HCT116 (cell line): ENCODE results near the gene PDE4A. TPM values are rescaled to one million over a fixed set of nuclear protein-coding genes. Genes with fewer than 3 reads are reported as not detected.

Experiments
- ATAC-seq: fragments of 200-7000 bp; cut with Tn5 transposase; 2 replicates; pipeline ENCODE4 v1.9.1; 2020; ENCODE audit warnings: mild to moderate bottlenecking, moderate library complexity
- BruUV-seq: library from RNA; stranded (reverse); fragments of 400-500 nt; replicated peaks from 2 replicates; lab custom pipeline; 2021; lab: Mats Ljungman, UMichigan
- CTCF ChIA-PET: fragments of 300-600 bp; sonication (Branson Sonifier 250); formaldehyde crosslinking; loops from one replicate; lab custom pipeline; 2021; ENCODE audit warnings: antibody characterized with exemption; lab: Charles Lee
- POLR2A ChIA-PET: fragments of 300-600, 350-600 bp; sonication (Branson Sonifier 250); formaldehyde crosslinking; loops from one replicate; lab custom pipeline; 2021; ENCODE audit warnings: antibody characterized with exemption; lab: Charles Lee
- RAD21 ChIA-PET, 2 experiments: fragments of 300-600 bp; sonication (Branson Sonifier 250); formaldehyde crosslinking; loops; one replicate each; lab custom pipeline; 2023; ENCODE audit warnings: low total read pairs in 2 of 2; ENCODE audit not compliant: uncharacterized antibody in 2 of 2, unreplicated experiment in 2 of 2, low non-redundant PET in 1 of 2; lab: Charles Lee
- DNase-seq: peaks from one replicate; pipeline ENCODE4 v3.0.0-alpha.2; 2010; ENCODE audit warnings: low read depth, low spot score
- H2AFZ ChIP-seq: fragments of 200-600 bp; shearing (Covaris generic), sonication (generic); 2 replicates; pipeline ENCODE4 v1.6.1; 2017; ENCODE audit warnings: low read depth, mixed run types, mixed read lengths, antibody characterized with exemption, low read length; ENCODE audit not compliant: poor library complexity, severe bottlenecking
- H3K27ac ChIP-seq: 2 replicates; pipeline ENCODE4 v1.5.1; 2012; ENCODE audit warnings: low read depth, low read length
- H3K27me3 ChIP-seq: fragments of 200-600 bp; sonication (generic); 2 replicates; pipeline ENCODE4 v1.6.1; 2016; ENCODE audit warnings: mixed run types, low read length, mixed read lengths; ENCODE audit not compliant: insufficient read depth
- H3K36me3 ChIP-seq, 2 experiments: fragments of 200-500 bp in 1 of 2; fragments of 200-600 bp in 1 of 2; sonication (Bioruptor generic) in 1 of 2; sonication (generic) in 1 of 2; 2 replicates each; pipeline versions ENCODE4 v1.5.1 to v1.6.1; 2014 to 2016; ENCODE audit warnings: low read length in 2 of 2, inconsistent platforms in 1 of 2, mixed read lengths in 1 of 2, mixed run types in 1 of 2; ENCODE audit not compliant: insufficient read depth in 2 of 2, control insufficient read depth in 1 of 2
- H3K4me1 ChIP-seq, 2 experiments: fragments of 200-600 bp in 1 of 2; sonication (generic) in 1 of 2; 2 replicates each; pipeline versions ENCODE4 v1.5.1 to v1.6.1; 2012 to 2017; ENCODE audit warnings: low read length in 2 of 2, inconsistent platforms in 1 of 2, mild to moderate bottlenecking in 1 of 2, mixed read lengths in 1 of 2, mixed run types in 1 of 2, moderate library complexity in 1 of 2; ENCODE audit not compliant: insufficient read depth in 2 of 2, control insufficient read depth in 1 of 2
- H3K4me2 ChIP-seq: fragments of 200-600 bp; sonication (generic); 2 replicates; pipeline ENCODE4 v1.6.1; 2017; ENCODE audit warnings: mixed run types, low read length, mixed read lengths
- H3K4me3 ChIP-seq, 2 experiments: fragments of 200-600 bp in 1 of 2; sonication (generic) in 1 of 2; replicated peaks in 1 of 2; 2 replicates each; pipeline ENCODE4 v1.5.1; 2011 to 2016; ENCODE audit warnings: low read length in 2 of 2, control low read depth in 1 of 2, low read depth in 1 of 2, mild to moderate bottlenecking in 1 of 2, mixed read lengths in 1 of 2, mixed run types in 1 of 2
- H3K79me2 ChIP-seq: fragments of 200-600 bp; sonication (generic); 2 replicates; pipeline ENCODE4 v1.6.1; 2017; ENCODE audit warnings: mild to moderate bottlenecking, mixed run types, low read length, moderate library complexity, mixed read lengths; ENCODE audit not compliant: insufficient read depth
- H3K9ac ChIP-seq: fragments of 200-600 bp; sonication (generic); 2 replicates; pipeline ENCODE4 v1.6.1; 2016; ENCODE audit warnings: low read length, mixed read lengths
- H3K9me2 ChIP-seq: fragments of 200-600 bp; sonication (generic), shearing (Covaris generic); 2 replicates; pipeline ENCODE4 v1.6.1; 2017; ENCODE audit warnings: mixed run types, mild to moderate bottlenecking, moderate library complexity; ENCODE audit not compliant: insufficient read depth
- H3K9me3 ChIP-seq, 2 experiments: fragments of 200-500 bp in 1 of 2; fragments of 200-600 bp in 1 of 2; sonication (Bioruptor generic) in 1 of 2; sonication (generic) in 1 of 2; 2 replicates each; pipeline ENCODE4 v1.6.1; 2014 to 2017; ENCODE audit warnings: low read length in 2 of 2, mixed read lengths in 2 of 2, inconsistent platforms in 1 of 2, low read depth in 1 of 2, mild to moderate bottlenecking in 1 of 2, mixed run types in 1 of 2, moderate library complexity in 1 of 2; ENCODE audit not compliant: control insufficient read depth in 1 of 2, insufficient read depth in 1 of 2
- H4K20me1 ChIP-seq: fragments of 200-600 bp; sonication (generic), shearing (Covaris generic); 2 replicates; pipeline ENCODE4 v1.6.1; 2017; ENCODE audit warnings: mixed run types, mild to moderate bottlenecking, moderate library complexity; ENCODE audit not compliant: insufficient read depth
- CBX3 ChIP-seq: IDR thresholded peaks from 2 replicates; pipeline ENCODE4 v1.6.1; 2012; ENCODE audit warnings: low read depth
- ELF1 ChIP-seq: IDR thresholded peaks from 2 replicates; pipeline ENCODE4 v1.6.1; 2012; ENCODE audit warnings: low read depth, borderline replicate concordance
- EZH2 ChIP-seq: fragments of 200-600 bp; sonication (generic); IDR thresholded peaks from 2 replicates; pipeline ENCODE4 v1.6.1; 2017; ENCODE audit warnings: antibody characterized with exemption, mixed run types
- EZH2phosphoT487 ChIP-seq: fragments of 200-600 bp; IDR thresholded peaks from 2 replicates; pipeline ENCODE4 v1.6.1; 2018; ENCODE audit warnings: antibody characterized with exemption, borderline replicate concordance
- FOSL1 ChIP-seq: IDR thresholded peaks from 2 replicates; pipeline ENCODE4 v1.6.1; 2012; ENCODE audit warnings: low read depth
- JUND ChIP-seq: IDR thresholded peaks from 2 replicates; pipeline ENCODE4 v1.6.1; 2012
- MAX ChIP-seq: IDR thresholded peaks from 2 replicates; pipeline ENCODE4 v1.6.1; 2012
- POLR2A ChIP-seq: IDR thresholded peaks from 2 replicates; pipeline ENCODE4 v1.7.0; 2011; ENCODE audit warnings: borderline replicate concordance; ENCODE audit not compliant: insufficient read depth, insufficient read length; ENCODE audit errors: extremely low read depth
- POLR2AphosphoS5 ChIP-seq: IDR thresholded peaks from 2 replicates; pipeline ENCODE4 v1.6.1; 2011; ENCODE audit warnings: mild to moderate bottlenecking, low read depth, low read length, moderate library complexity
- RAD21 ChIP-seq: IDR thresholded peaks from 2 replicates; pipeline ENCODE4 v1.6.1; 2012; ENCODE audit warnings: low read depth, mild to moderate bottlenecking
- SIN3A ChIP-seq: IDR thresholded peaks from 2 replicates; pipeline ENCODE4 v1.6.1; 2012; ENCODE audit warnings: low read depth
- SP1 ChIP-seq: IDR thresholded peaks from 2 replicates; pipeline ENCODE4 v1.6.1; 2012; ENCODE audit warnings: low read depth
- TCF7L2 ChIP-seq: IDR thresholded peaks from 2 replicates; pipeline ENCODE4 v1.7.0; 2011; ENCODE audit warnings: borderline replicate concordance, inconsistent platforms; ENCODE audit not compliant: insufficient read depth, insufficient read length; ENCODE audit errors: extremely low read depth
- YY1 ChIP-seq: IDR thresholded peaks from 2 replicates; pipeline ENCODE4 v1.6.1; 2011; ENCODE audit warnings: low read length, low read depth, moderate library complexity, mild to moderate bottlenecking; ENCODE audit not compliant: insufficient replicate concordance; ENCODE audit errors: extremely low read depth
- intact Hi-C: fragments of 100-400 bp; cut with micrococcal nuclease; formaldehyde crosslinking; loops from 2 replicates; pipeline ENCODE4 v1.10.0; 2022
- total RNA-seq: library from RNA; stranded (reverse); gene quantifications from one replicate; pipeline ENCODE4 v1.2.1, GENCODE V29; 2021; ENCODE audit not compliant: unreplicated experiment
- TF ChIP-seq, protein P1 (sequence below): IDR thresholded peaks from 2 replicates; pipeline ENCODE4 v1.6.1; 2012
- TF ChIP-seq, protein P2 (sequence below): IDR thresholded peaks from 2 replicates; pipeline ENCODE4 v1.6.1; 2012; ENCODE audit warnings: low read depth

PDE4A gene
- total RNA-seq, 1 experiment from 2014 or later: 33.7 TPM

GRCh38 chr19:10516064-10516385 lies 95.7 kb downstream of the PDE4A start:
- ChIA-PET CTCF (interaction anchor here (1.0 kb wide), 1 partner anchor 36 kb away, joined by 4 read pairs; no protein-coding TSS in a partner anchor), POLR2A (no interaction called here), RAD21 (no interaction called here)
- no peak overlapping the region for H2AFZ ChIP-seq
- no peak for TF ChIP-seq POLR2AphosphoS5
- no peak for TF ChIP-seq YY1
- TF ChIP-seq EZH2: no peak
- TF ChIP-seq POLR2A: no peak
- no peak for TF ChIP-seq CBX3
- TF ChIP-seq, protein P1, sequence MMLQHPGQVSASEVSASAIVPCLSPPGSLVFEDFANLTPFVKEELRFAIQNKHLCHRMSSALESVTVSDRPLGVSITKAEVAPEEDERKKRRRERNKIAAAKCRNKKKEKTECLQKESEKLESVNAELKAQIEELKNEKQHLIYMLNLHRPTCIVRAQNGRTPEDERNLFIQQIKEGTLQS: no peak
- no peak for TF ChIP-seq ELF1
- no peak for TF ChIP-seq RAD21
- no peak for TF ChIP-seq JUND
- TF ChIP-seq SP1: no peak
- no peak for TF ChIP-seq EZH2phosphoT487
- no peaks in the 10 kb centered on the region for H3K79me2 ChIP-seq
- H3K9ac ChIP-seq: no peak overlapping the region
- no peaks in the 10 kb centered on the region for H3K9me3 ChIP-seq
- no peaks in the 10 kb centered on the region for H3K36me3 ChIP-seq
- no peak for DNase-seq
- peak overlapping the region; percentile 100 for H3K4me2 ChIP-seq
- no peaks in the 10 kb centered on the region for H3K27me3 ChIP-seq
- H3K27ac ChIP-seq: no peak overlapping the region
- no TSS peak for BruUV-seq
- intact Hi-C loops: no loop called here
- peaks cover 19 to 48% of the 10 kb centered on the region in 2 experiments; a peak in 3 of 4 replicates for H3K4me1 ChIP-seq
- H3K9me2 ChIP-seq: no peaks in the 10 kb centered on the region
- H3K4me3 ChIP-seq: no peak overlapping the region
- no peak for ATAC-seq
- no peaks in the 10 kb centered on the region for H4K20me1 ChIP-seq

GRCh38 chr19:10516671-10517286 lies 96.4 kb downstream of the PDE4A start:
- no peaks in the 10 kb centered on the region for H3K9me3 ChIP-seq
- intact Hi-C loops: no loop called here
- H3K9me2 ChIP-seq: no peaks in the 10 kb centered on the region
- H3K27ac ChIP-seq: peak overlapping the region; percentile 64; the same call in 1 of the 2 replicates
- ChIA-PET POLR2A (interaction anchor here (0.9 kb wide), 1 partner anchor 9 kb away, joined by 4 read pairs; no protein-coding TSS in a partner anchor), CTCF (interaction anchor here (0.5 to 1.1 kb wide), 4 partner anchors 8 to 35 kb away, joined by 3 to 4 read pairs (median 3); no protein-coding TSS in a partner anchor), RAD21 (no interaction called here)
- peak overlapping the region; percentile 75 for H3K9ac ChIP-seq
- no peak for TF ChIP-seq TCF7L2
- TF ChIP-seq ELF1: no peak
- TF ChIP-seq SIN3A: no peak
- TF ChIP-seq, protein P2, sequence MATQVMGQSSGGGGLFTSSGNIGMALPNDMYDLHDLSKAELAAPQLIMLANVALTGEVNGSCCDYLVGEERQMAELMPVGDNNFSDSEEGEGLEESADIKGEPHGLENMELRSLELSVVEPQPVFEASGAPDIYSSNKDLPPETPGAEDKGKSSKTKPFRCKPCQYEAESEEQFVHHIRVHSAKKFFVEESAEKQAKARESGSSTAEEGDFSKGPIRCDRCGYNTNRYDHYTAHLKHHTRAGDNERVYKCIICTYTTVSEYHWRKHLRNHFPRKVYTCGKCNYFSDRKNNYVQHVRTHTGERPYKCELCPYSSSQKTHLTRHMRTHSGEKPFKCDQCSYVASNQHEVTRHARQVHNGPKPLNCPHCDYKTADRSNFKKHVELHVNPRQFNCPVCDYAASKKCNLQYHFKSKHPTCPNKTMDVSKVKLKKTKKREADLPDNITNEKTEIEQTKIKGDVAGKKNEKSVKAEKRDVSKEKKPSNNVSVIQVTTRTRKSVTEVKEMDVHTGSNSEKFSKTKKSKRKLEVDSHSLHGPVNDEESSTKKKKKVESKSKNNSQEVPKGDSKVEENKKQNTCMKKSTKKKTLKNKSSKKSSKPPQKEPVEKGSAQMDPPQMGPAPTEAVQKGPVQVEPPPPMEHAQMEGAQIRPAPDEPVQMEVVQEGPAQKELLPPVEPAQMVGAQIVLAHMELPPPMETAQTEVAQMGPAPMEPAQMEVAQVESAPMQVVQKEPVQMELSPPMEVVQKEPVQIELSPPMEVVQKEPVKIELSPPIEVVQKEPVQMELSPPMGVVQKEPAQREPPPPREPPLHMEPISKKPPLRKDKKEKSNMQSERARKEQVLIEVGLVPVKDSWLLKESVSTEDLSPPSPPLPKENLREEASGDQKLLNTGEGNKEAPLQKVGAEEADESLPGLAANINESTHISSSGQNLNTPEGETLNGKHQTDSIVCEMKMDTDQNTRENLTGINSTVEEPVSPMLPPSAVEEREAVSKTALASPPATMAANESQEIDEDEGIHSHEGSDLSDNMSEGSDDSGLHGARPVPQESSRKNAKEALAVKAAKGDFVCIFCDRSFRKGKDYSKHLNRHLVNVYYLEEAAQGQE: no peak
- no peak for TF ChIP-seq JUND
- TF ChIP-seq FOSL1: no peak
- TF ChIP-seq EZH2phosphoT487: no peak
- no peak for TF ChIP-seq CBX3
- no peak; the same call in 1 of the 2 replicates for TF ChIP-seq MAX
- TF ChIP-seq YY1: no peak
- no peaks in the 10 kb centered on the region for H3K36me3 ChIP-seq
- ATAC-seq (peak; percentile 32), DNase-seq (no peak)
- H3K27me3 ChIP-seq: no peaks in the 10 kb centered on the region
- no peaks in the 10 kb centered on the region for H3K79me2 ChIP-seq
- H2AFZ ChIP-seq: peak overlapping the region; percentile 32
- no peaks in the 10 kb centered on the region for H4K20me1 ChIP-seq
- H3K4me2 ChIP-seq: peak overlapping the region; percentile 100
- peaks cover 16 to 45% of the 10 kb centered on the region in 2 experiments; a peak in 3 of 4 replicates for H3K4me1 ChIP-seq
- BruUV-seq: no TSS peak
- peak overlapping the region; percentile 64 to 82 for H3K4me3 ChIP-seq
